ENCODE measurements around the gene SPRR1B.

- TF ChIP-seq POLR2A (IDR thresholded peaks at IDR 0.05), result no peak
- no peak for TF ChIP-seq EP300 (IDR thresholded peaks at IDR 0.05; ENCODE audit: low read depth)
These were observed 27.2 kb downstream of the SPRR1B start for GRCh38 chr1:153058154-153058553.

Data from transverse colon (tissue), 1 donor.